ENCODE measurements around the gene PRR14L.
"Not testable (repeated sequence)": the region's sequence is repeated elsewhere in the genome, so short reads cannot be mapped to it uniquely, and the experiment has no call there.

PRR14L gene

DNA sequence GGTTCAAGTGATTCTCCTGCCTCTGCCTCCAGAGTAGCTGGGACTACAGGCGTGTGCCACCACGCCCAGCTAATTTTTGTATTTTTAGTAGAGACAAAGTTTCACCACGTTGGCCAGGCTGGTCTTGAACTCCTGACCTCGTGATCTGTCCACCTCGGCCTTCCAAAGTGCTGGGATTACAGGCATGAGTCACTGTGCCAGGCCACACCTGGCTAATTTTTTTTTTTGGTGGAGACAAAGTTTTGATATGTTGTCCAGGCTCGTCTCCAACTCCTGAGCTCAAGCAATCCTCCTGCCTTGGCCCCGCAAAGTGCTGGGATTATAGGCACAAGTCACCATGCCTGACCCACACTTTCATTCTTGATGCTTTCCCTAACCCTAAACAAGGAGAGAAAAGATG is 9.6 kb downstream of the PRR14L start:
- not testable (repeated sequence) for DNase-seq (ENCODE audit: low read depth)

- DNase-seq (ENCODE audit: low read depth) = no peak
Observed at GRCh38 chr22:31739795-31740201, 10.1 kb downstream of the PRR14L start.

GRCh38 chr22:31738566-31738965 is 11.4 kb downstream of the PRR14L start:
- no peak for DNase-seq (ENCODE audit: low read depth)

DNA sequence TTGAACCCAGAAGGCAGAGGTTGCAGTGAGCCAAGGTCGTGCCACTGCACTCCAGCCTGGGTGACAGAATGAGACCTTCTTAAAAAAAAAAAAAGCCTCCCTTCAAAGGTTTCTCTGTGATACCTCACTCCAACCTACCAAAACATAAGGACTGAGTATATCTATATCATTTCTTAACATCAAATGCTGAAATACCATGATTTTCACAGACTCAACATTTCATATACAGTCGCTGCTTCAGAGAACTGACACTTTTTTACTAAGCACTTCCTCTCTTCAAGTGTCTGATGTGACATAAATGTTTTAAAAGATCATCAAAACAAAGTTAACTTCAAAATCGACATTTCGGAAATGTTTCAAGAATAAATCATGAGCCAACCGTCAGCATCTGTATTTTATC is 12.0 kb downstream of the PRR14L start:
- no peak for DNase-seq (ENCODE audit: low read depth)

GRCh38 chr22:31736458-31736857 is 13.5 kb downstream of the PRR14L start:
- no peak for DNase-seq (ENCODE audit: low read depth)

DNA sequence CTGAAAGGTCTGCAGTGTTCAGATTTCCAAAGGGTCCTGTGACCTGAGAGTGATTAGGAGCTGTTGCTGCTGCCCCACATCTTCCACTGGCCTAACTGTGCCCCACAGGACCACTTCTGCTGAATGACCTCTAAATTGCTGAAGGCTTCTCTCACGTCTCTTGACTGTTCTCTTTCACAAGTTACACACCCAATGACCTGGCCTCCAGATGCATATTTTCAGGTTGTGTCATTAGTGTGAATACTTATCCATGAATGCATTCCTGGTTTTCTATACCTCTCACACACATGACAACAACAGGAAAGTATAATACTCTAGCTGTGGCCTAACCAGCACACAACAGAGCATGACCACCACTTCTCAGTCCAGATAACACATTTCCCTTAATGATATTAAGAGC is 15.4 kb downstream of the PRR14L start:
- peak; percentile 75 for DNase-seq (ENCODE audit: low read depth)

DNA sequence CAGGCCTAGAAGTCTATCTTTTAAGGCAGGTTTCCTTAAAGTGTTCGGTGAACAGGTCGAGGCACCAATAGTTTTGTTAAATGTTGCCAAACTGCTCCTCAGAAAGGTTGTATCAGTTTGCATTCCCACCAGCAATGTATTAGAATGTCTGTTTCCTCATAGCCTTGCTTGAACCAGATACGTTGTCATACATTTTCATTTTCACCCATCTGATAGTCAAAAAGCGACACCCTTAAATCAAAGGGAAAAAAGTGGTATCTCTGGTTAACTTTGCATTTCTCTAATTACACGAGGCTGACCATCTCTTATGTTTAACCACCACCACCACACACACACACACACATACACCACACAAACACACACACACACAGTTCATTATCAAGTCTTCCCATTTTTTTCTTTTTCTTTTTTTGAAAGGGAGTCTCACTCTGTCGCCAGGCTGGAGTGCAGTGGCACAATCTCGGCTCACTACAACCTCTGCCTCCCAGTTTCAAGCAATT is 16.3 kb downstream of the PRR14L start:
- no peak for DNase-seq (ENCODE audit: low read depth)

- DNase-seq (ENCODE audit: low read depth) = no peak
Observed at GRCh38 chr22:31732089-31732829, 17.7 kb downstream of the PRR14L start.

- no peak for DNase-seq (ENCODE audit: low read depth)
Observed at GRCh38 chr22:31730344-31730711, 19.6 kb downstream of the PRR14L start.

GRCh38 chr22:31728857-31729256 is 21.1 kb downstream of the PRR14L start:
- DNase-seq (ENCODE audit: low read depth) = no peak

DNA sequence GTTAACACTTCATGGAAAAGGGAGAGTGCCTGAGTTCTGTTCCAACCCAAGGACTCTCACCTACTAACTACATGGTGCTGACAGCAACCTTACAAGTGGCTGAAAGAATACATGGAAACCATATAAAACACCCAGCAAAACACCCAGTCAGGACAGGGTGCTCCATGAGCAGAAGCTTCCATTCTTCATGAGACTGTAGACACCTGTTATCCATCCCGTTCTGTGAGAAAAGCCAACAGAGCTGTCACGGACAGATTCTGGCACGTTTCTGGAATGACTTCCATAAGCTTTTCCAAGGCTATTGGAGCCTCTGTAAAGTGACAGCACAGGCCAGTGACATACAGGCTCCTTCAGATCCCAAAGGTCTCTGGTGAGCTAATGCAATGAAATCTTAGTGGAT is 23.2 kb downstream of the PRR14L start:
- DNase-seq (ENCODE audit: low read depth) = no peak

GRCh38 chr22:31723723-31724122 is 26.2 kb downstream of the PRR14L start:
- DNase-seq (ENCODE audit: low read depth) = no peak

DNA sequence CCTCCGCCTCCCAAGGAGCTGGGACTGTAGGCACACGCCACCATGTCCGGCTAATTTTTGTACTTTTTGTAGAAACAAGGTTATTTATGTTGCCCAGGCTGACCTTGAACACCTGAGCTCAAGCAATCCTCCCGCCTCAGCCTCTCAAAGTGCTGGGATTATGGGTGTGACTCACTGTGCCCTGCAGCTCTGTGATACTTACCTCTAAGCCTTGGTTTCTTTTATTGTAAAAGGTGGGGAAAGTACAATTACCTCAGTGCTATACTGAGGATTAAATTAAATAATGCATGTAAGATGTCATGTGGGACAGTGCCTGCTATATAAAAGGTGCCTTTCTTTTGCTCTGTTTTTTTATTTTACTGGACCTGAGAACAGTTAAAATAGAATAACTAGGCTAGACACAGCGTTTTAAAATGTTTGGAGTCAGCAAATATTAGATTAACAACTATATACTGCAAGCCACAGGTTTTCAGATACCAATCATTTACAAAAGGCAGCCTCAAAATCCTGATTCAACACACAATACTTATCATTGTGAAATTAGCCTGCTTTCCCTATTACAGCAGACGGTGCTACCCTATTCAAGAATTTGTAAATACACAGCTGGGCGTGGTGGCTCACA is 30.0 kb downstream of the PRR14L start:
- no peak for DNase-seq (ENCODE audit: low read depth)

DNA sequence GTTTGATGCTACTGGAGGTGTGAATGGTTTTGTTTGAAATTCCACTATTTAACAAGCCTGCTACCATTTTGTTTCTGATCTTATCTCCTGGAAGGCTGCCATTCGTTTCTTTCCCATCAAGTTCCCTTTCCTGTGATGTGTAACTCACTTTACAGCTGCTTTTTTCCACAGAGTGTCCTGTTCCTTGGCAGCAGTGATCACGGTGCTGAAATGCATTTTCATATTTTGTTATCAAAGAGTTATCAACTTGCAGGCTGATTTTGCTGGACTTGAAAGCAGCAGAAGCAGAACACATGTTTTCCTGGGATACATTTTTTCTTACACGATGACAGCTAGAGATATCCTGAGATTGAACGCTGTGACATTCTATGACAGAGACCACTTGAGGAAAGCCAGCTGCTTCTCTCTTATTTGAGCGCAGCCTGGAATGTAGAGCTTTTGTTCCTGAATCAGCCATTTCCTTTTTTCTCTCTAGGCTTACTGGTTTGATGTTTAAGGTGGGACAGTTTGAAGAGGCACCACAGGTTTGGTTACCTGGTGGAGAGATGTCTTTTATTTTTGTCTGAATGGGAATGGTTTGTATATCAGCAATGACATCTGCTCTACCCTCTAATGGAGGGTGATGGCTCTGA is 34.7 kb downstream of the PRR14L start:
- DNase-seq (ENCODE audit: low read depth) = no peak

- DNase-seq (ENCODE audit: low read depth) = peak; percentile 22
Observed at GRCh38 chr22:31711226-31711625, 38.7 kb downstream of the PRR14L start.

DNA sequence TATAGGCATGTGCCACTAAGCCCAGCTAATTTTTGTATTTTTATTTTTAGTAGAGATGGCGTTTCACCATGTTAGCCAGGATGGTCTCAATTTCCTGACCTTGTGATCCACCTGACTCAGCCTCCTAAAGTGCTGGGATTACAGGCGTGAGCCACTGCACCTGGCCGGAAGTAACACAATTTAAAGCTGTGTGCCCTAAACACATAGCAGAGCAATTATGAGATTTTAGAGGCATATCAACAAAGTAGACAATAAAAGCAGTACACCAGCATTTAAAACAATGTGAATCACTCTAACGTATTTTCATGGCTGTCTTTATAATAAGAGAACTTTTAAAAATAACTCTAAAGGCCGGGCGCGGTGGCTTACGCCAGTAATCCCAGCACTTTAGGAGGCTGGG is 42.4 kb downstream of the PRR14L start:
- no peak for DNase-seq (ENCODE audit: low read depth)

GRCh38 chr22:31695423-31695822 is 54.5 kb downstream of the PRR14L start:
- no peak for DNase-seq (ENCODE audit: low read depth)

DNA sequence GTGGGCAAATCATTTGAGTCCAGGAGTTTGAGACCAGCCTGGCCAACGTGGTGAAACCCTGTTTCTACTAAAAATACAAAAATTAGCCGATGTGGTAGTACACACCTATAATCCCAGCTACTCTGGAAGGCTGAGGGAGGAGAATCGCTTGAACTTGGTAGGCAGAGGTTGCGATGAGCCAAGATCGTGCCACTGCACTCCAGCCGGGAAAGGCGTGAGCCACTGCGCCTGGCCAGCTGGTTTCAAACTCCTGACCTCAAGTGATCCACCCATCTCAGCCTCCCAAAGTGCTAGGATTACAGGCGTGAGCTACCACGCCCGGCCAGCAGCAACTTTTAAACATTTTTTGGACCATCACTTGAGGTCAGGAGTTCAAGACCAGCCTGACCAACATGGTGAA is 55.9 kb downstream of the PRR14L start:
- not testable (repeated sequence) for DNase-seq (ENCODE audit: low read depth)

DNA sequence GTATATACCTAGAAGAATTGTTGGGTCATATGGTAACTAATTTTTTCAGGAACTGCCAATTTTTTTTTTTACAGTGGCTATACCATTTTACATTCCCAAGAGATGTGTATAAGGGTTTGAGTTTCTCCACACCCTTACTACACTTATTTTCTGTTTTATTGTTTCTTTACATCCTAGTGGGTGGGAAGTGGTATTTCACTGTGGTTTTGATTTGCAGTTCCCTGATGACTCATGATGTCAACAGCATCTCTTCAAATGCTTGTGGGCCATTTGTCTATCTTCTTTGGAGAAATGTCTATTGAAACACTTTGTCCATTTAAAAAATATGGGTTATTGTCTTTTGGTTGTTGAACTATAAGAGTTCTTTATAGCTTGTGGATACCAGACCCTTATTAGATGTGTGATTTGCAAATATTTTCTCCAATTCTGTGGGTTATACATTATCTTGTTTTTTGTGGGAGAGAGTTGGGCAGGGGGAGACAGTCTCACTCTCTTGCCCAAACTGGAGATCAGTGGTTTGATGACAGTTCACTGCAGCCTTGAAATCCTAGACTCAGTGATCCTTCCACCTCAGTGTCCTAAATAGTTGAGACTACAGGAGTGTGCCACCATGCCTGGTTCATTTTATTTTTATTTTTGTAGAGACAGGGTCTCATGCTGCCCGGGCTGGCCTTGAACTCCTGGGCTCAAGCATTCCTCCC is 57.6 kb downstream of the PRR14L start:
- DNase-seq (ENCODE audit: low read depth) = peak; percentile 64

DNA sequence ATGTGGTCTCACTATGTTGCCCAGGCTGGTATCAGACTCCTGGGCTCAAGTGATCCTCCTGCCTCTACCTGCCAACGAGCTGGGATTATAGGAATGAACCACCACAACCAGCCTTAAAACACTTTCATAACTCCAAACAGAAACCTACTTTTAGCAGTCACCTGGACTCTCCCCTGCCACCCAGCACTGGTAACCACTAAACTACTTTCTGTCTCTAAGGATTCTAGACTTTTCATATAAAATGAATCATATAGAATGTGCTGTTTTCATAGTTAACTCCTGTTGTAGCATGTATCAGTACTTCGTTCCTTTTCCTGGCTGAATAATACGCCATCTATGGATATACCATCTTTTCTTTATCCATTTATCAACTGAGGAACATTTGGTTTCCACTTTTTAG is 58.5 kb downstream of the PRR14L start:
- DNase-seq (ENCODE audit: low read depth) = no peak

GRCh38 chr22:31683181-31684105 is 66.5 kb downstream of the PRR14L start:
- DNase-seq (ENCODE audit: low read depth) = peak; percentile 14

DNA sequence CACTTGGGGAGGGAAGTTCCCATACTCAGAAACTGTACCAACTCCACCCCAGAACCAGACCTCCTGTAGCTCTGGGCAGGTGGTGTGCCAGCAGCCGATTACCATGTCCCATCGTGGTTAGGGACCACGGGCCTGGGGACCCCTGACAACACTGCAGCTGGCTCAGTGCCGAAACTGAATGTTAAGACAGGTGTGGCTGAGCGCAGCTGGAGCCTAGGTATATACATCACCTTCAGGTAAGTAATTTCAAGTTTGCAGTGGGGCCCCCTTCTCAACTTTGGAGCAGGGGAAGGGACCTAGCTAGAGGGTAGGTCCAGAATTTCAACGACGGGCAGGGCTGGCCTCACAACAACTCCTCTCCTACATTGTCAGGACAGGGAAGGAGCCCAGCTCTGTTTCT is 67.2 kb downstream of the PRR14L start:
- no peak for DNase-seq (ENCODE audit: low read depth)

All from EH (cell line).